SU-DHL-6 (cell line): ENCODE results near the gene GRB10.

Experiments used
- CTCF ChIP-seq: fragments of 200-600 bp; sonication (generic); IDR thresholded peaks from one replicate; pipeline ENCODE4 v1.5.1; 2017; ENCODE audit warnings: antibody characterized with exemption, mild to moderate bottlenecking, low read length, moderate library complexity; ENCODE audit not compliant: insufficient read depth, poor library complexity, severe bottlenecking
- EZH2phosphoT487 ChIP-seq: fragments of 200-600 bp; sonication (generic), shearing (Covaris generic); conservative IDR thresholded peaks from 2 replicates; pipeline ENCODE4 v1.6.1; 2018; ENCODE audit warnings: mild to moderate bottlenecking, antibody characterized with exemption, low read length, moderate library complexity, mixed read lengths

- no peak for TF ChIP-seq CTCF
- no peak for TF ChIP-seq EZH2phosphoT487
Observed at GRCh38 chr7:50631100-50631499, 151.6 kb downstream of the GRB10 start.
